ENCODE data around the gene SPTA1.

The SPTA1 gene

DNA sequence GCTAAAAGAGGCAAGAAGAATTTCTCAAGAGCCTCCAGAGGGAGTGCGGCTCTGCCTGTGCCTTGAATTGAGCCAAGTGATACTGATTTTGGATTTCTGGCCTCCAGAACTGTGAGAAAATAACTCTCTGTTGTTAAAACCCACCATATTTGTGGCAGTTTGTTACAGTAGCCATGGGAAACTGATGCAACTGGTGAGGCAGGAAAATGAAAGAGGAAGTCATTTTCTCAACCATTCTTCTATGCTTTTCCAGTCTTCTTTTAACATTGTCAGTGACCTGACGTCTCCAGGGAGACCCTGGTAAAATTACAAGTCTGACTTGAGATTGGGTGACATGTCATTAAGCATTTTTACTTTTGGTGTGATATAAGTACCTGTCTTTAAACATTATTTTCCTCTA, 121.9 kb downstream of the SPTA1 start:
- Histone ChIP-seq H3K4me3 (ENCODE audit: low read depth, low read length) (no peak overlapping the region), H3K9me3 (ENCODE audit: severe bottlenecking) (no peaks in the 10 kb centered on the region), H3K36me3 (no peaks in the 10 kb centered on the region), H3K27ac (no peak overlapping the region), H3K27me3 (ENCODE audit: insufficient read depth, low read depth, severe bottlenecking) (peaks cover 70% of the 10 kb centered on the region)
- DNase-seq = no peak
- TF ChIP-seq, protein P1, sequence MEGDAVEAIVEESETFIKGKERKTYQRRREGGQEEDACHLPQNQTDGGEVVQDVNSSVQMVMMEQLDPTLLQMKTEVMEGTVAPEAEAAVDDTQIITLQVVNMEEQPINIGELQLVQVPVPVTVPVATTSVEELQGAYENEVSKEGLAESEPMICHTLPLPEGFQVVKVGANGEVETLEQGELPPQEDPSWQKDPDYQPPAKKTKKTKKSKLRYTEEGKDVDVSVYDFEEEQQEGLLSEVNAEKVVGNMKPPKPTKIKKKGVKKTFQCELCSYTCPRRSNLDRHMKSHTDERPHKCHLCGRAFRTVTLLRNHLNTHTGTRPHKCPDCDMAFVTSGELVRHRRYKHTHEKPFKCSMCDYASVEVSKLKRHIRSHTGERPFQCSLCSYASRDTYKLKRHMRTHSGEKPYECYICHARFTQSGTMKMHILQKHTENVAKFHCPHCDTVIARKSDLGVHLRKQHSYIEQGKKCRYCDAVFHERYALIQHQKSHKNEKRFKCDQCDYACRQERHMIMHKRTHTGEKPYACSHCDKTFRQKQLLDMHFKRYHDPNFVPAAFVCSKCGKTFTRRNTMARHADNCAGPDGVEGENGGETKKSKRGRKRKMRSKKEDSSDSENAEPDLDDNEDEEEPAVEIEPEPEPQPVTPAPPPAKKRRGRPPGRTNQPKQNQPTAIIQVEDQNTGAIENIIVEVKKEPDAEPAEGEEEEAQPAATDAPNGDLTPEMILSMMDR (IDR thresholded peaks at IDR 0.05; ENCODE audit: low read depth, low read length) = no peak

DNA sequence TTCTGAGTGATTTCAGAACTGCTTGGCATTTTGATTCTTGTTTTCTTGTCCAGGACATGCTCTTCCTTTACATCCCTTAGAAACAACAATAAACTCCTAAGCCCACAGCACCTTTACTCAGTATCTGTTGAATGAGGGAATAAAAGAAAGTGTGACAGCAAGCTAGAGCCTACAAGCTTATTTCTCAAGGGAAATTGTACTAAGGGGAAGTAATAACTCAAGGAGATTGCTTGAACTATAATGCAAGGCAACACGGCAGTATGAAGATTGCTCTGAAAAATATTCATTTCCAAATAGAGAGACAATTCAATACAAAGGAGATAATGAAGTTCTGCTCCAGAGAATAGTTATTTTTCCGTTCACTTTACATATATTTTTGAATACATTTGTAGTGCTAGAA, 122.7 kb downstream of the SPTA1 start:
- DNase-seq = no peak
- Histone ChIP-seq H3K4me3 (ENCODE audit: low read depth, low read length) (no peak overlapping the region), H3K27me3 (ENCODE audit: insufficient read depth, low read depth, severe bottlenecking) (peaks cover 75% of the 10 kb centered on the region), H3K36me3 (no peaks in the 10 kb centered on the region), H3K9me3 (ENCODE audit: severe bottlenecking) (no peaks in the 10 kb centered on the region), H3K27ac (no peak overlapping the region)
- TF ChIP-seq, protein P1 (IDR thresholded peaks at IDR 0.05; ENCODE audit: low read depth, low read length) = no peak

Data from WERI-Rb-1 (cell line).